Measurements from ENCODE around the gene SPEF2. TPM values are rescaled to one million over a fixed set of nuclear protein-coding genes. Genes with fewer than 3 reads are reported as not detected.
A peak's percentile ranks its signal among the peaks of the same experiment; 100 is the strongest.

Gene SPEF2
- total RNA-seq, 1 donor from 2014 or later, result 9.9 TPM

DNA sequence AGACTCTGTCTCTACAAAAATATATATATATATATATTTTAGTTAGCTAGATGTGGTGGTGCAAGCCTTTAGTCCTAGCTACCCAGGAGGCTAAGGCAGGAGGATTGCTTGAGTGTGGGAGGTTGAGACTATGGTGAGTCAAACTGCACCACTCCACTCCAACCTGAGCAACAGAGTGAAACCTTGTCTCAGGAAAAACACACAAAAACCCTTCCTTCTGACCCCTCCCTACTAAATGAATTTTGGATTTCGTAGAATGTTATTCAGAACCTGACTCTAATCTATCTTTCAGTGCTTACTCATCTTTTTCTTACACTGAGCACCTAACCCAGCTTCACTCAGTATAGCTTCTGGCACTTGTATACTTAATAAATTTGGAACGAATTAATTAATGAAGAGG, 203.8 kb downstream of the SPEF2 start:
- DNase-seq (no peak), ATAC-seq (no peak)
- H3K4me1 ChIP-seq, result no peaks in the 10 kb centered on the region
- H3K9me3 ChIP-seq, result no peaks in the 10 kb centered on the region
- TF ChIP-seq, protein P1, sequence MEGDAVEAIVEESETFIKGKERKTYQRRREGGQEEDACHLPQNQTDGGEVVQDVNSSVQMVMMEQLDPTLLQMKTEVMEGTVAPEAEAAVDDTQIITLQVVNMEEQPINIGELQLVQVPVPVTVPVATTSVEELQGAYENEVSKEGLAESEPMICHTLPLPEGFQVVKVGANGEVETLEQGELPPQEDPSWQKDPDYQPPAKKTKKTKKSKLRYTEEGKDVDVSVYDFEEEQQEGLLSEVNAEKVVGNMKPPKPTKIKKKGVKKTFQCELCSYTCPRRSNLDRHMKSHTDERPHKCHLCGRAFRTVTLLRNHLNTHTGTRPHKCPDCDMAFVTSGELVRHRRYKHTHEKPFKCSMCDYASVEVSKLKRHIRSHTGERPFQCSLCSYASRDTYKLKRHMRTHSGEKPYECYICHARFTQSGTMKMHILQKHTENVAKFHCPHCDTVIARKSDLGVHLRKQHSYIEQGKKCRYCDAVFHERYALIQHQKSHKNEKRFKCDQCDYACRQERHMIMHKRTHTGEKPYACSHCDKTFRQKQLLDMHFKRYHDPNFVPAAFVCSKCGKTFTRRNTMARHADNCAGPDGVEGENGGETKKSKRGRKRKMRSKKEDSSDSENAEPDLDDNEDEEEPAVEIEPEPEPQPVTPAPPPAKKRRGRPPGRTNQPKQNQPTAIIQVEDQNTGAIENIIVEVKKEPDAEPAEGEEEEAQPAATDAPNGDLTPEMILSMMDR (IDR thresholded peaks at IDR 0.05), result no peak
- H3K27ac ChIP-seq, result no peak overlapping the region
- no peaks in the 10 kb centered on the region for H3K27me3 ChIP-seq
- no peak overlapping the region for H3K4me3 ChIP-seq
- intact Hi-C loops (cut with DNase I), result no loop called here
- no peaks in the 10 kb centered on the region for H3K36me3 ChIP-seq

DNA sequence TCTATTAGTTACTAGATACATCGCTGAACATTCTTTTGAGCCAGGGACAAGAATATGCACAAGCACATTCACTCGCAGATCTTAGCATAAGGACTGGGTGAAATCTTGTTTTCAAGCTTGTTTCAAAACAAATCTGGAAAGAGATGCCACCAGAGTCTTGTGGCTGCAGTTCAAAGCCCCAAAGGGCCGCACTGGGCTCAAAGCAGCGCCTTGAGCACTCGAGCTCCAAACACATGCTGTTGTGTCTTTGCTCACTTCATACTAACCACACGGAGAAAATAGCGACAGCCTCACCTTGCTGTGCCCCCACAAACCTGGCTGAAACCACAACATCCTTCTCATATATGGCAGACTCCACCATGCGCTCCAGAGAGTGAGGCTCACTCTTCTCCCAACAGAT, 204.8 kb downstream of the SPEF2 start:
- intact Hi-C loops (cut with DNase I), result no loop called here
- no peaks in the 10 kb centered on the region for H3K36me3 ChIP-seq
- no peaks in the 10 kb centered on the region for H3K27me3 ChIP-seq
- ATAC-seq (no peak), DNase-seq (no peak)
- no peaks in the 10 kb centered on the region for H3K9me3 ChIP-seq
- no peaks in the 10 kb centered on the region for H3K4me1 ChIP-seq
- no peak overlapping the region for H3K27ac ChIP-seq
- TF ChIP-seq, protein P1 (IDR thresholded peaks at IDR 0.05), result no peak
- no peak overlapping the region for H3K4me3 ChIP-seq

DNA sequence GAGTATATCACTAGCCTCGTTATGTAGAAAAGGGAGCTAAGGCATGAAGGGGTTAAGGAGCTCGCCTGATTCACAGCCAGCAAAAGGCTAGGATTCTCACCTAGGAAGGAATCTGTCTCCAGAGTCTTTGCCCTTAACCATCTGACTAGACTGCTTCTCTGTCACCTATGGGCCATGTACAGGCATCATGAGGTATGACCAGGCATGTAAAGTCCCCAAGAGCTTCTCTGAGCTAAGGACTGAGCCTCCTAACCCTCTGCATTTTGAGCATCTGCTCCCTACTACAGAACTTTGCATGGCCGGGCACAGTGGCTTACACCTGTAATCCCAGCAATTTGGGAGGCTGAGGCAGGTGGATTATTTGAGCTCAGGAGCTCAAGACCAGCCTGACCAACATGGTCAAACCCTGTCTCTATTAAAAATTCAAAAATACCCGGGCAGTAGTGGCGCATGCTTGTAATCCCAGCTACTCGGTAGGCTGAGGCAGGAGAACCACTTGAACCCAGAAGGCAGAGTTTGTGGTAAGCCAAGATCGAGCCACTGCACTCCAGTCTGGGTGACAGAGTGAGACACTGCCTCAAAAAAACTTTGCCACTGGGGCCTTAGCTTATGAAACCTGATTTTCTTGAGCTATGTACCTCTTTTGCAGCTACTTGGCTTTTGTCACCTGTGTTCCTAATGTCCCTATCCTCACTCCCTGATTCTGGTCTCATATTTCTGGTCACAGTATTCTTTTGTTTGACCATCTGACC, 205.9 kb downstream of the SPEF2 start:
- TF ChIP-seq, protein P1 (IDR thresholded peaks at IDR 0.05), result no peak
- no peaks in the 10 kb centered on the region for H3K9me3 ChIP-seq
- no peaks in the 10 kb centered on the region for H3K27me3 ChIP-seq
- peak; percentile 15 for ATAC-seq
- no peak overlapping the region for H3K27ac ChIP-seq
- no peak overlapping the region for H3K4me3 ChIP-seq
- DNase-seq, result no peak
- no peaks in the 10 kb centered on the region for H3K4me1 ChIP-seq
- intact Hi-C loops (cut with DNase I), result no loop called here
- no peaks in the 10 kb centered on the region for H3K36me3 ChIP-seq

DNA sequence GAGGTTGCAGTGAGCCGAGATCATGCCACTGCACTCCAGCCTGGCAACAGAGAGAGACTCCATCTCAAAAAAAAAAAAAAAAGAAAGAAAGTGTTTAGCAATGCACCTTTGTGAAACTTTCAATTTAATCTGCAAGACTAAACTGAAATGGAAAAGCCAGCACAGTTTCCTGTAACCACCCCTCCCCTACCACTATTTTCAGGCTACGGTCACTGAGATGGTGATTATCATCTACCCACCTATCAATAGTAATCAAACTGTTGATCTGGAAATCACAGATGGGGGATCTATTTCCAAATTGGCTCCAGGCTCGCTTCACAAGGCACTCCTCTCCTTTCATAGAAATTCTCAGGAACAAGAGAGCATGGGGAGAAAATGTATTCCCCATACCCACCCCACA, 208.4 kb downstream of the SPEF2 start:
- no peaks in the 10 kb centered on the region for H3K9me3 ChIP-seq
- H3K4me3 ChIP-seq, result no peak overlapping the region
- TF ChIP-seq, protein P1 (IDR thresholded peaks at IDR 0.05), result no peak
- H3K36me3 ChIP-seq, result no peaks in the 10 kb centered on the region
- ATAC-seq (no peak), DNase-seq (no peak)
- intact Hi-C loops (cut with DNase I), result no loop called here
- H3K4me1 ChIP-seq, result no peaks in the 10 kb centered on the region
- no peak overlapping the region for H3K27ac ChIP-seq
- H3K27me3 ChIP-seq, result no peaks in the 10 kb centered on the region

DNA sequence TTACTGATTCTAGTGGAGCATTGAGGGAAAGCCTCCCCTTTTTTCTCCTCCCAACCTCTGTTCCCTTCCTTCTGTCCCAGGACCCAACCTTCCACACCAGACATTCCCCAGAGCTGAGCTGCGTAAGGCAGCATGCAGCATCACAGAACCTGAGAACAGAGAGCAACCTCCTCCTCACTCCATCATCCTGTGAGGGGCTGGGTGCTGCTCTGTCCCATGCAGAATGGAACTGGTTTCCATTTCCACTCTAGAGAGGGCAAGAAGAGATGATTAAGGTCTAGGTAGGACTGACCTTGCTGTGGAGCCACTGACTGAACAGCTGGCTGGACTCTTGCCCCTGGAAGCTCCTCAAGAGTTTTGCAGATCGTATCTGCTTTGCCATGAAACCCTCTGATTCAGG, 208.9 kb downstream of the SPEF2 start:
- no peaks in the 10 kb centered on the region for H3K36me3 ChIP-seq
- no peak overlapping the region for H3K4me3 ChIP-seq
- TF ChIP-seq, protein P1 (IDR thresholded peaks at IDR 0.05), result no peak
- H3K27me3 ChIP-seq, result no peaks in the 10 kb centered on the region
- no peaks in the 10 kb centered on the region for H3K9me3 ChIP-seq
- intact Hi-C loops (cut with DNase I), result no loop called here
- DNase-seq, result no peak
- no peak for ATAC-seq
- H3K4me1 ChIP-seq, result no peaks in the 10 kb centered on the region
- H3K27ac ChIP-seq, result no peak overlapping the region

Measured in upper lobe of right lung (tissue), 1 donor.